Astrocyte (in vitro differentiated cells and primary cell): ENCODE results near the gene RNF227.

Experiments used
- EZH2 ChIP-seq: IDR thresholded peaks from 2 replicates; pipeline ENCODE4 v1.6.1; 2012; ENCODE audit warnings: mild to moderate bottlenecking, low read length, inconsistent platforms; ENCODE audit not compliant: insufficient read depth
- TF ChIP-seq, protein P1 (sequence below): IDR thresholded peaks from 2 replicates; pipeline ENCODE4 v1.5.1; 2011; ENCODE audit warnings: low read depth, mild to moderate bottlenecking, inconsistent platforms, low read length, moderate library complexity; ENCODE audit not compliant: insufficient read depth

DNA sequence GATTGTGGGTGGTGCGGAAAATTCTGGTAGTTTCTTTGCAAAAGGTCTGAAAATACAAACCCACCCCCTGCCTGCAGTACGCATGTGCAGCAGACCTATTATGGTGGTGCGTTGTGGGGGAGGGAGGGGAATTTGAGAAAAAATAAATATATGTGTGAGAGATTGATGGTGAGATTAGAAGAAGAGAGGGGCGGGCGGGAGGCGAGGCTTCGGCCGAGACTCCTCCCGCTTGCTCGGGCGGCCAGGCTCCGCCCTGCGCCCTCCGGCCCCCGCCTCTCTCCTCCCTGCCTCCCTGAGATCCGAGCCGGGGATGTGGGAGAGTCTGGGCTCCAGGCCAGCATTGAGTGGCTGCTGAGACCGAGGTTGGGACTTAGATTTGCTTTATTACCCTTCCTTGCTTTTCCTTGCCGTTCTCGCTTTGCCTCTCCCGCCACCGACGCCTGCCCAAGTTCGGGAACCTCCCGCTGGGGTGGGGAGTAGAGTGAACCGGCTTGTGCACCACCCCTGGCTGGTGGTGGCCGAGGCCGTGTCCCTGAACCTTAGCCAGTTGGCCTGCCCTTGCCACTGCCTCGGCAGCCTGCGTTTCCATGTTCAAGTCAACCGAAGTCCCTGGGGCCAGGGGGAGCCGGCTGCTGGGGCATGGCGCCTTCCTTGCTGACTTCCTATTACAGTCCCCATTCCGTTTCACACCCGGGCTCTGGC, 28.5 kb downstream of the RNF227 start:
- TF ChIP-seq, protein P1, sequence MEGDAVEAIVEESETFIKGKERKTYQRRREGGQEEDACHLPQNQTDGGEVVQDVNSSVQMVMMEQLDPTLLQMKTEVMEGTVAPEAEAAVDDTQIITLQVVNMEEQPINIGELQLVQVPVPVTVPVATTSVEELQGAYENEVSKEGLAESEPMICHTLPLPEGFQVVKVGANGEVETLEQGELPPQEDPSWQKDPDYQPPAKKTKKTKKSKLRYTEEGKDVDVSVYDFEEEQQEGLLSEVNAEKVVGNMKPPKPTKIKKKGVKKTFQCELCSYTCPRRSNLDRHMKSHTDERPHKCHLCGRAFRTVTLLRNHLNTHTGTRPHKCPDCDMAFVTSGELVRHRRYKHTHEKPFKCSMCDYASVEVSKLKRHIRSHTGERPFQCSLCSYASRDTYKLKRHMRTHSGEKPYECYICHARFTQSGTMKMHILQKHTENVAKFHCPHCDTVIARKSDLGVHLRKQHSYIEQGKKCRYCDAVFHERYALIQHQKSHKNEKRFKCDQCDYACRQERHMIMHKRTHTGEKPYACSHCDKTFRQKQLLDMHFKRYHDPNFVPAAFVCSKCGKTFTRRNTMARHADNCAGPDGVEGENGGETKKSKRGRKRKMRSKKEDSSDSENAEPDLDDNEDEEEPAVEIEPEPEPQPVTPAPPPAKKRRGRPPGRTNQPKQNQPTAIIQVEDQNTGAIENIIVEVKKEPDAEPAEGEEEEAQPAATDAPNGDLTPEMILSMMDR, result no peak
- TF ChIP-seq EZH2, result no peak
